Immature natural killer cell (primary cell): ENCODE measurements around the gene PARM1. TPM values are rescaled to one million over a fixed set of nuclear protein-coding genes. Genes with fewer than 3 reads are reported as not detected.

Source experiments
- DNase-seq, 3 donors: peaks; one replicate each; pipeline ENCODE4 v3.0.0; 2022; ENCODE audit warnings: mixed read lengths in 1 of 3
- H3K27ac Mint-ChIP-seq, 6 donors: one replicate each; pipeline ENCODE4 v1.8.0; 2020; ENCODE audit warnings: mixed read lengths in 6 of 6, mild to moderate bottlenecking in 5 of 6, inconsistent platforms in 4 of 6, moderate library complexity in 3 of 6
- H3K27me3 Mint-ChIP-seq, 3 donors: one replicate each; pipeline ENCODE4 v1.8.0; 2020 to 2021; ENCODE audit warnings: low read depth in 3 of 3, mild to moderate bottlenecking in 3 of 3, mixed read lengths in 3 of 3, moderate library complexity in 3 of 3, inconsistent platforms in 1 of 3
- H3K36me3 Mint-ChIP-seq, 3 donors: one replicate each; pipeline ENCODE4 v1.8.0; 2020; ENCODE audit warnings: mixed read lengths in 3 of 3, inconsistent platforms in 2 of 3, mild to moderate bottlenecking in 2 of 3
- H3K4me1 Mint-ChIP-seq, 2 donors: one replicate each; pipeline ENCODE4 v1.8.0; 2020; ENCODE audit warnings: inconsistent platforms in 2 of 2, mild to moderate bottlenecking in 2 of 2, mixed read lengths in 2 of 2, moderate library complexity in 1 of 2
- H3K4me3 Mint-ChIP-seq, 5 donors: one replicate each; pipeline ENCODE4 v1.8.0; 2020; ENCODE audit warnings: mild to moderate bottlenecking in 5 of 5, mixed read lengths in 5 of 5, inconsistent platforms in 3 of 5, moderate library complexity in 3 of 5
- H3K9me3 Mint-ChIP-seq, 6 donors: one replicate each; pipeline ENCODE4 v1.8.0; 2020; ENCODE audit warnings: mild to moderate bottlenecking in 6 of 6, mixed read lengths in 6 of 6, inconsistent platforms in 4 of 6, moderate library complexity in 3 of 6
- polyA plus RNA-seq, 3 donors: library from polyadenylated mRNA; unstranded; fragments of 300-500 nt; fragmentation: Illumina TruSeq; gene quantifications; one replicate each; pipeline ENCODE4 v1.2.3, GENCODE V29; 2021

The PARM1 gene
- polyA plus RNA-seq = under 1 TPM in 1 of 3 donors, not detected in 2; 0.17 TPM

GRCh38 chr4:74932832-74933561 lies at the start of gene PARM1:
TSS of gene PARM1 (plus strand) at chr4:74933116. CDS start at chr4:74933328, 212 bp downstream.
- Mint-ChIP-seq H3K4me1 (peaks cover 0 to 1% of the 10 kb centered on the region in 2 donors), H3K27me3 (peaks cover 17 to 25% (median 20%) of the 10 kb centered on the region in 3 donors), H3K9me3 (peaks cover 0 to 11% (median 4%) of the 10 kb centered on the region in 6 donors), H3K27ac (no peak within 1 kb of the TSS), H3K36me3 (no peaks in the 10 kb centered on the region), H3K4me3 (peak within 1 kb of the TSS in 4 of 5 donors; percentile 5 to 60 (median 22))
- DNase-seq = peak in 2 of 3 donors; percentile 0 to 1

- Mint-ChIP-seq H3K4me1 (no peaks in the 10 kb centered on the region), H3K9me3 (peaks cover 0 to 8% (median 0%) of the 10 kb centered on the region in 6 donors), H3K4me3 (no peak overlapping the region), H3K27me3 (peaks cover 0 to 5% (median 5%) of the 10 kb centered on the region in 3 donors), H3K36me3 (no peaks in the 10 kb centered on the region), H3K27ac (no peak overlapping the region)
- no peak for DNase-seq
Observed at GRCh38 chr4:74884266-74884665, 48.6 kb upstream of the PARM1 start.

GRCh38 chr4:74886484-74886883 lies 46.4 kb upstream of the PARM1 start:
- Mint-ChIP-seq H3K27ac (no peak overlapping the region), H3K4me1 (no peaks in the 10 kb centered on the region), H3K36me3 (no peaks in the 10 kb centered on the region), H3K9me3 (peaks cover 0 to 8% (median 0%) of the 10 kb centered on the region in 6 donors), H3K4me3 (no peak overlapping the region), H3K27me3 (peaks cover 0 to 6% (median 0%) of the 10 kb centered on the region in 3 donors)
- no peak for DNase-seq

GRCh38 chr4:74890341-74890740 lies 42.6 kb upstream of the PARM1 start:
- no peaks in the 10 kb centered on the region for H3K4me1 Mint-ChIP-seq
- no peak overlapping the region for H3K27ac Mint-ChIP-seq
- H3K27me3 Mint-ChIP-seq = peaks cover 0 to 3% (median 0%) of the 10 kb centered on the region in 3 donors
- no peak overlapping the region for H3K4me3 Mint-ChIP-seq
- no peak for DNase-seq
- H3K36me3 Mint-ChIP-seq = no peaks in the 10 kb centered on the region
- H3K9me3 Mint-ChIP-seq = peaks cover 0 to 4% (median under 1%) of the 10 kb centered on the region in 6 donors

- peaks cover 0 to 5% (median 0%) of the 10 kb centered on the region in 3 donors for H3K27me3 Mint-ChIP-seq
- H3K36me3 Mint-ChIP-seq = no peaks in the 10 kb centered on the region
Observed at GRCh38 chr4:74891037-74891436, 41.9 kb upstream of the PARM1 start.

GRCh38 chr4:74893171-74893570 lies 39.7 kb upstream of the PARM1 start:
- Mint-ChIP-seq H3K27ac (no peak overlapping the region), H3K36me3 (no peaks in the 10 kb centered on the region), H3K4me3 (peak overlapping the region in 2 of 5 donors; percentile 7 to 58), H3K27me3 (peaks cover 0 to 5% (median 2%) of the 10 kb centered on the region in 3 donors), H3K9me3 (peaks cover 0 to 2% (median 0%) of the 10 kb centered on the region in 6 donors), H3K4me1 (no peaks in the 10 kb centered on the region)
- no peak for DNase-seq

More at GRCh38 chr4:74891037-74891436, 41.9 kb upstream of the PARM1 start:
- H3K4me3 Mint-ChIP-seq = no peak overlapping the region
- peaks cover 0 to 4% (median under 1%) of the 10 kb centered on the region in 6 donors for H3K9me3 Mint-ChIP-seq
- no peak overlapping the region for H3K27ac Mint-ChIP-seq
- DNase-seq = no peak
- no peaks in the 10 kb centered on the region for H3K4me1 Mint-ChIP-seq

- H3K27me3 Mint-ChIP-seq = peaks cover 0 to 5% (median 2%) of the 10 kb centered on the region in 3 donors
Observed at GRCh38 chr4:74896595-74896994, 36.3 kb upstream of the PARM1 start.

GRCh38 chr4:74897386-74897785 lies 35.5 kb upstream of the PARM1 start:
- no peak overlapping the region for H3K27ac Mint-ChIP-seq
- H3K9me3 Mint-ChIP-seq = peaks cover 0 to 2% (median 0%) of the 10 kb centered on the region in 6 donors
- peaks cover 0 to 5% (median 2%) of the 10 kb centered on the region in 3 donors for H3K27me3 Mint-ChIP-seq

More at GRCh38 chr4:74896595-74896994, 36.3 kb upstream of the PARM1 start:
- Mint-ChIP-seq H3K27ac (no peak overlapping the region), H3K9me3 (peaks cover 0 to 2% (median under 1%) of the 10 kb centered on the region in 6 donors), H3K4me3 (no peak overlapping the region), H3K36me3 (no peaks in the 10 kb centered on the region), H3K4me1 (no peaks in the 10 kb centered on the region)
- no peak for DNase-seq

GRCh38 chr4:74900862-74901261 lies 32.1 kb upstream of the PARM1 start:
- H3K36me3 Mint-ChIP-seq = no peaks in the 10 kb centered on the region
- no peak for DNase-seq
- no peak overlapping the region for H3K27ac Mint-ChIP-seq
- H3K4me1 Mint-ChIP-seq = no peaks in the 10 kb centered on the region
- H3K4me3 Mint-ChIP-seq = no peak overlapping the region
- H3K27me3 Mint-ChIP-seq = peaks cover 0 to 7% (median 2%) of the 10 kb centered on the region in 3 donors
- H3K9me3 Mint-ChIP-seq = peaks cover 0 to 17% (median 0%) of the 10 kb centered on the region in 6 donors

More at GRCh38 chr4:74897386-74897785, 35.5 kb upstream of the PARM1 start:
- Mint-ChIP-seq H3K4me1 (no peaks in the 10 kb centered on the region), H3K4me3 (no peak overlapping the region), H3K36me3 (no peaks in the 10 kb centered on the region)
- no peak for DNase-seq

GRCh38 chr4:74904509-74905065 lies 28.3 kb upstream of the PARM1 start:
- H3K9me3 Mint-ChIP-seq = peaks cover 0 to 17% (median 0%) of the 10 kb centered on the region in 6 donors
- H3K4me3 Mint-ChIP-seq = no peak overlapping the region
- H3K27me3 Mint-ChIP-seq = peaks cover 0 to 6% (median 1%) of the 10 kb centered on the region in 3 donors
- DNase-seq = no peak
- H3K27ac Mint-ChIP-seq = no peak overlapping the region
- no peaks in the 10 kb centered on the region for H3K4me1 Mint-ChIP-seq
- H3K36me3 Mint-ChIP-seq = no peaks in the 10 kb centered on the region

GRCh38 chr4:74906771-74907170 lies 26.1 kb upstream of the PARM1 start:
- Mint-ChIP-seq H3K4me3 (no peak overlapping the region), H3K4me1 (no peaks in the 10 kb centered on the region), H3K36me3 (no peaks in the 10 kb centered on the region), H3K27me3 (peaks cover 0 to 6% (median 1%) of the 10 kb centered on the region in 3 donors), H3K9me3 (peaks cover 0 to 32% (median 4%) of the 10 kb centered on the region in 6 donors), H3K27ac (no peak overlapping the region)
- no peak for DNase-seq

GRCh38 chr4:74919783-74920182 lies 13.1 kb upstream of the PARM1 start:
- DNase-seq = no peak
- Mint-ChIP-seq H3K27ac (no peak overlapping the region), H3K27me3 (no peaks in the 10 kb centered on the region), H3K9me3 (peaks cover 0 to 9% (median under 1%) of the 10 kb centered on the region in 6 donors), H3K4me3 (no peak overlapping the region), H3K36me3 (no peaks in the 10 kb centered on the region), H3K4me1 (no peaks in the 10 kb centered on the region)

- Mint-ChIP-seq H3K27me3 (no peaks in the 10 kb centered on the region), H3K9me3 (peaks cover 0 to 2% (median 0%) of the 10 kb centered on the region in 6 donors), H3K27ac (no peak overlapping the region), H3K36me3 (no peaks in the 10 kb centered on the region), H3K4me1 (no peaks in the 10 kb centered on the region), H3K4me3 (no peak overlapping the region)
- DNase-seq = no peak
Observed at GRCh38 chr4:74920704-74921103, 12.2 kb upstream of the PARM1 start.

GRCh38 chr4:74921490-74921889 lies 11.4 kb upstream of the PARM1 start:
- no peak for DNase-seq
- Mint-ChIP-seq H3K27me3 (peaks cover 0 to 2% (median 0%) of the 10 kb centered on the region in 3 donors), H3K36me3 (no peaks in the 10 kb centered on the region), H3K4me3 (no peak overlapping the region), H3K4me1 (no peaks in the 10 kb centered on the region), H3K27ac (no peak overlapping the region), H3K9me3 (peaks cover 0 to 6% (median 0%) of the 10 kb centered on the region in 6 donors)
